ENCODE results near the gene PREB. TPM values are rescaled to one million over a fixed set of nuclear protein-coding genes. Genes with fewer than 3 reads are reported as not detected.

Gene PREB
- total RNA-seq: 43.2 and 45.2 TPM in 2 replicates

GRCh38 chr2:27133905-27134780 lies at the start of gene PREB:
Gene PREB (minus strand): TSS chr2:27134636. CDS start chr2:27134421, 215 bp downstream.

GRCh38 chr2:27148801-27149439 lies 14.5 kb upstream of the PREB start, which contains the start of gene TCF23:
Gene TCF23 (plus strand): TSS chr2:27149004. CDS start chr2:27149134, 130 bp downstream.

GRCh38 chr2:27139310-27139709 lies 4.9 kb upstream of the PREB start, which contains the start of gene PRR30:
Gene PRR30 (minus strand): TSS chr2:27139410. CDS start chr2:27138329, 1,081 bp downstream.

GRCh38 chr2:27123302-27124150 lies 10.9 kb downstream of the PREB start, which contains the start of gene ABHD1:
Gene ABHD1 (plus strand): TSS chr2:27123815. CDS start chr2:27123949, 134 bp downstream.

GRCh38 chr2:27118525-27119329 lies 15.7 kb downstream of the PREB start, which contains the start of gene CGREF1:
Gene CGREF1 (minus strand): TSS chr2:27119128. CDS start chr2:27104366, 14,762 bp downstream.

GRCh38 chr2:27086724-27087593 lies 47.5 kb downstream of the PREB start, which contains the start of gene KHK:
Gene KHK (plus strand): TSS chr2:27086772. CDS start chr2:27087260, 488 bp downstream.

Other genes with a start within 250 kb of the PREB start
- 3.4 and 6.0 TPM in 2 replicates for gene MAPRE3, start 164.0 kb downstream of the PREB start, total RNA-seq
- gene TMEM214, start 101.7 kb downstream of the PREB start, total RNA-seq: 65.7 and 77.4 TPM in 2 replicates
- 28.9 and 29.5 TPM in 2 replicates for gene AGBL5, start 83.0 kb downstream of the PREB start, total RNA-seq
- 145 and 193 TPM in 2 replicates for gene OST4, start 63.0 kb downstream of the PREB start, total RNA-seq
- 147 and 151 TPM in 2 replicates for gene EMILIN1, start 56.0 kb downstream of the PREB start, total RNA-seq
- gene KHK, start 47.9 kb downstream of the PREB start, total RNA-seq: 0.32 and 0.36 TPM in 2 replicates
- gene CGREF1, start 15.5 kb downstream of the PREB start, total RNA-seq: 1.5 and 1.9 TPM in 2 replicates
- gene ABHD1, start 10.8 kb downstream of the PREB start, total RNA-seq: 0.24 TPM in 1 of 2 replicates, not detected in the other
- gene PRR30, start 4.8 kb upstream of the PREB start, total RNA-seq: not detected in 2 replicates
- gene TCF23, start 14.4 kb upstream of the PREB start, total RNA-seq: not detected in 2 replicates
- gene ATRAID, start 77.4 kb upstream of the PREB start, total RNA-seq: 153 TPM in 2 replicates
- gene SLC5A6, start 77.6 kb upstream of the PREB start, total RNA-seq: 17.0 and 19.8 TPM in 2 replicates
- gene CAD, start 82.7 kb upstream of the PREB start, total RNA-seq: 33.2 and 44.8 TPM in 2 replicates
- not detected in 2 replicates for gene SLC30A3, start 128.4 kb upstream of the PREB start, total RNA-seq
- gene DNAJC5G, start 140.8 kb upstream of the PREB start, total RNA-seq: not detected in 2 replicates
- not detected in 2 replicates for gene TRIM54, start 147.8 kb upstream of the PREB start, total RNA-seq
- gene UCN, start 173.8 kb upstream of the PREB start, total RNA-seq: 0.81 and 0.85 TPM in 2 replicates
- 75.6 and 80.8 TPM in 2 replicates for gene MPV17, start 188.5 kb upstream of the PREB start, total RNA-seq
- gene GTF3C2, start 222.1 kb upstream of the PREB start, total RNA-seq: 29.7 and 32.4 TPM in 2 replicates
- 27.8 and 29.9 TPM in 2 replicates for gene EIF2B4, start 235.7 kb upstream of the PREB start, total RNA-seq
- 161 and 169 TPM in 2 replicates for gene SNX17, start 236.0 kb upstream of the PREB start, total RNA-seq
- gene ZNF513, start 246.1 kb upstream of the PREB start, total RNA-seq: 11.8 and 14.1 TPM in 2 replicates